Muscle of arm (tissue), 12 donors: Measurements from ENCODE around the gene ZNF23. TPM values are rescaled to one million over a fixed set of nuclear protein-coding genes. Genes with fewer than 3 reads are reported as not detected.
A peak's percentile ranks its signal among the peaks of the same experiment; 100 is the strongest.

Experiments used
- DNase-seq: peaks from one replicate; pipeline ENCODE4 v3.0.0-alpha.2; 2013
- polyA plus RNA-seq, 12 donors: library from polyadenylated mRNA; unstranded; fragments of 120-200 nt; gene quantifications; one replicate each; pipeline ENCODE4 v1.2.1, GENCODE V29; 2013; ENCODE audit not compliant: insufficient read length in 12 of 12

ZNF23 gene
- polyA plus RNA-seq, 12 donors: 9.5 to 15.4 (median 11.8) TPM; not detected in 1

GRCh38 chr16:71429581-71429980 lies 32.5 kb downstream of the ZNF23 start:
- DNase-seq: no peak

- no peak for DNase-seq
These were observed 33.2 kb downstream of the ZNF23 start for GRCh38 chr16:71428883-71429282.

DNA sequence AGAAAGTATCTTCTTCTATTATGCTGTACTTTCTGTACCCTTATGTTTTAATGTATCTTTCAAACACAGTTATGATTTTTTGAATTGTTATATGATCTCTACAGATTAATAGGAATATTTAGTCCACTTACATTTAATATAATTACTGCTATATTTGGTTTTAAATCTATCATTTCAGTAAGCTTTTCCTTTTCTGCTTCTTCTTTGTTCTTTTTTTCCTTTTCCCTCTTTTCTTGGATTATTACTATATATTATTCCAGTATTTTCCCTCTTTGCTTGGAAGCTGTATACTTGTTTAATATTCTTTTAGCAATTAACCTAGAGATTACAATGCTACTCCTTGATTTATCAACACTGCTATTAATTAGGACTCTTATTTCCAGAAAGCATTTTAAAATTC lies 33.7 kb downstream of the ZNF23 start:
- DNase-seq: no peak

- DNase-seq: no peak
These were observed 35.0 kb downstream of the ZNF23 start for GRCh38 chr16:71426880-71427615.

- no peak for DNase-seq
These were observed 35.8 kb downstream of the ZNF23 start for GRCh38 chr16:71426069-71426879.

GRCh38 chr16:71425746-71426068 lies 36.3 kb downstream of the ZNF23 start:
- no peak for DNase-seq

DNA sequence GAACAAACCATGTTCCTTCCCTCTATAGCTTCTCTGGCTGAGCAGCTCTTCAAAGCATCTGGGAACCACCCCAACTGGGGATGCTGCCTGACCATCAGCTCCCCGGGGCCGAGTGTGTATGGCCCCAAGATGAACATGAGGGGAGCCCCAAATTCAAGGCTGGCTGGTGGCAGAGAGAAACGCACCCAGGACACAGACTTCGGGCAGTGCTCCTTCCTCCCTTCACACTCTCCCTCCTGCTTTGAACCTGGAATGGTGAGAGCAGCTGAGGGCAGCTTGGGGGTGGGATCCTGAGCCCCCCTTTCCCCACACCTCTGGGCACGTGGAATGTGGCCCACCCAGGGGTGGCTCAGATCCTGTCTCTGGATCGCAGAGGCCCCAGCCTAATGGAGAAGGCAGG lies 37.4 kb downstream of the ZNF23 start:
- DNase-seq: no peak

GRCh38 chr16:71423865-71424264 lies 38.2 kb downstream of the ZNF23 start:
- no peak for DNase-seq

- DNase-seq: no peak
These were observed 39.0 kb downstream of the ZNF23 start for GRCh38 chr16:71423016-71423415.

GRCh38 chr16:71421911-71422310 lies 40.1 kb downstream of the ZNF23 start:
- no peak for DNase-seq

GRCh38 chr16:71414038-71414437 lies 48.0 kb downstream of the ZNF23 start:
- DNase-seq: no peak

DNA sequence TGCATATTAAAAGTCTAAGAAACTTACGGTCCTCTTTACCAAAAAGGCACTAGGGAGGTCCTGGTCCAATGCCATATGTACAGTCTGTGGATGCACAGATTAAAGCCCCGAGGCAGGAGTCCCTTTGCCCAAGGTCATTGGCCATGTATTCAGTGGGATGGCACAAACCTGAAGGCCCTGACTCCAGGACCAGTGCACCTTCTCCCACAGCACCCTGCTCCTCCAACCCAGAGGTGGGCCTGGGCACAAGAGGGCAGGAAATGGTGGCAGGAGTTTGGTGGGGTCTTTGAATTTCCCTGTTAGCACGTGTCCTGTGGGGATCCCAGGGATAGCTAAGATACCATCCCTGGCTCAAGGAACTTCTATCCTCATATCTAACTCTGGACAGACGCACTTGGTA lies 48.7 kb downstream of the ZNF23 start:
- DNase-seq: no peak

- DNase-seq: peak; percentile 70
These were observed 49.5 kb downstream of the ZNF23 start for GRCh38 chr16:71412270-71413160.

GRCh38 chr16:71410146-71410545 lies 51.9 kb downstream of the ZNF23 start:
- no peak for DNase-seq

DNA sequence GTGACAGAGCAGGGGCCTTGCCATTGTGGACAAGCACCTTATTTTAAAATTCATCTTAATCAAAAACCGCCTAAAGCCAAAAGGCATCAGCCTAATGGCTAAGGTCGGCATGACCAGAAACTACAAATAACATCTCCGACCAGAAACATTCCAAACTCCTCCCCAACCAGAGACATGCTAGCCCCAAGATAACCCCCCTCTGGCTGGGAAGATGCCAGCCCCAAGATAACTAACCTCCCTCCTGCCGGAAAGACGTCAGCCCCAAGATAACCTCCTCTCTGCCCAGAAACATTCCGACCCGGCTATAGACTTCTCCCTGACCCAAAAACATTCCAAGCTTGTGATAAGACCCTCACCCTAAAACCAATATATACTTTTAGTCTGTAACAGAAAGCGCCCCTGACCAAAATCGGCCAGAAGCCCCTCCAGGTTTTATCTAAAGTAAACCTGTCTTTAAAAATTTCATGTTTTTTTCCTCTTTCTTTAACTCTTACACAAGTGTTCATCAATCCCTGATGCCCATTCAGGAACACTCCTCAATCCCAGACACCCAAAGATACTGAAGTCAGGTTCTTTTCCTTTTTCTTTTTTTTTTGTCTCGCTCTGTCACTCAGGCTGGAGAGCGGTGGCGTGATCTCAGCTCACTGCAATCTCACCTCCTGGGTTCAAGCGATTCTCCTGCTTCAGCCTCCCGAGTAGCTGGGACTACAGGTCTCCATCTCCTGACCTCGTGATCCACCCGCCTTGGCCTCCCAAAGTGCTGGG lies 52.9 kb downstream of the ZNF23 start:
- no peak for DNase-seq

DNA sequence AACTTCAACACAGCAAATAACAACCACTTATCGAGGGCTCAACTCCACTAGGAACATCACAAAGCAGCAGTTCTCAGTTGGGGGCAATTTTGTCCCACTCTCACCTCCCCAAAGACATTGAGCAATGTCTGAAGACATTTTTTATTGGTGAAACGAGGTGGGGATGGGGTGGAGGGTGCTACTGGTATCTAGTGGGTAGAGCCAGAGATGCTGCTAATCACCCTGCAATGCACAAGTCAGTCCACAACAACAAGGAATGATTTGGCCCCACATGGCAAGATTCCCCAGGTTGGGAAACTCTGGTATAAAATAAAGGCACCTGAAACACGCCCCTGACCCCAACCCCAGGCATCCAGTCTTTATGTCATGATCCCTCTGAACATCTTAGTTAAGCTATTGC lies 53.5 kb downstream of the ZNF23 start:
- DNase-seq: no peak

- DNase-seq: no peak
These were observed 54.3 kb downstream of the ZNF23 start for GRCh38 chr16:71407731-71408130.

DNA sequence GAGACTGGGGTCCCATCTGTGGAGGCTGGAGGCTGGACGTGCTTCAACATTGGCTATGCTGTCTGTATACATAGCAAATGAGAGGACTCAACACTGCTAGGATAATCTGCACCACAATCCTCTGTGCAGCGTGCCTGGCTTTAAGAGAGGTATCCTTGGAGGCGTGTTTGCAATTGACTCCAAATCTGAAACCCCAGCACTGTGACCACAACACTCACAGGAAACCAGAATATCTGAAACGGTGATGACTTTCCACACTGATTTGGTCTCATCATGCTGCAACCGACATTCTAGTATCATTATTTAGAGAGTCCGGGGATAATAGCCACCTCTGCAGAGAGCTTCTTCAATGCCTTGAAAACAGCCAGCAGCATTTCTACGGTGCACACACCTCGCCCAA lies 55.3 kb downstream of the ZNF23 start:
- no peak for DNase-seq

DNA sequence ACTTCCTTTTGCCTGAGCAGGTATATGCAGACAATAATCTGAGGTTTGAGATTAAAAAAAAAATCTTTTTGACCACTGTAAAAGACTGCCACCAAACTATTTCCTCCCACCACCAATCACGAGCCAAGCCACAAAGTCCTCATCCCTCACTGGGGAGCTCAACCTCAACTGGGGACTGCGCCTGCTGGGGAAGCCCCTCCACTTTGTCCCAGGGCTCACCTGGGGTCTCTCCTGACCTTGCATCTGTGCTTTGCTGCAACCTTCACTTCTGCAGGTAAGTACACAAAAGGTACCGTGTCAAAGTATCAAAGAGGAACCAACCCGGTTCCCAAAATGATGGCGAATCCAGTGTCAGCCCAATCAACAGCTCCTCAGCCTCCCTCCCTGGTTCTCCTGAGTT lies 55.7 kb downstream of the ZNF23 start:
- DNase-seq: no peak

DNA sequence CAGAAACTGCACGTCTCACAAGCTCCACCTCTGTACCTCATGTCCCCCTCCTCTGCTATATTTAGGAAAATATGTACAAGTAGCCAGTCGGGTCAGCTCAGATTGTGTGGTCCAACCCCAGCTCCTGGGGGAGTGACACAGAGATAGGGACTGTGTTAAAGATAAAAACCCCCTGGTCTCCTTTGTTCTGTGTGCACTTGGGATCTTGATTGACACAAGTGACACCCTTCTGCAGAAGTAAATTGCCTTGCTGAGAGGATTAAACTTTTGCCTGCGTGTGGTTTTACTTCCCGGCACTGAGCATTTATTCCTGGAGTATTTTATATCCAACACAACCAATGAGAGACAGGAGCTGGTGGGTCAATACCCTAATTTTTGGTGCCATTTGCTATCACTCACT lies 57.7 kb downstream of the ZNF23 start:
- no peak for DNase-seq

DNA sequence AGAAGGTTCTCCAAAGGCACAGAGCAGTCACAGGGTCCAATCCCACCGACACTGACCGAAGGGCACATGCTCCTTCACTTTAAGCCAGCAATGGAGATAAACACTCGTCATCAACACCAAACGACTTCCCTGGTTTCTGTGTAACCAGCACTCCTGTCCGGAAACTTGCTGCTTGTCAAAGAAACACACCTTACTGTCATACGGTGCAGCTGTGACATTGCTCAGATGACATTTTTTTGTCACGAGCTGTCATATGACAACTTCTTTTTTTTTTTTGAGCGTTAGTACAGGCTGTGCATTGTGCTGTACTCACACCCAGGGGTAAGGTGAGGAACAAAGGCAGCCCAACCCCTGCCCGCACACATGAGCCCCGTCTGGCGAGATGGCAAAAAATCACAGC lies 59.4 kb downstream of the ZNF23 start:
- no peak for DNase-seq

GRCh38 chr16:71402007-71402406 lies 60.0 kb downstream of the ZNF23 start:
- DNase-seq: no peak
